Right hindlimb (tissue), 1 donor: Measurements from ENCODE around the gene DOCK3.
A peak's percentile ranks its signal among the peaks of the same experiment; 100 is the strongest.
"Not testable (repeated sequence)": the region's sequence is repeated elsewhere in the genome, so short reads cannot be mapped to it uniquely, and the experiment has no call there.

Source experiments
- DNase-seq: peaks from one replicate; pipeline ENCODE4 v3.0.0-alpha.2; 2018

Gene DOCK3

GRCh38 chr3:51340013-51340829 is 665.5 kb downstream of the DOCK3 start:
- DNase-seq = no peak

DNA sequence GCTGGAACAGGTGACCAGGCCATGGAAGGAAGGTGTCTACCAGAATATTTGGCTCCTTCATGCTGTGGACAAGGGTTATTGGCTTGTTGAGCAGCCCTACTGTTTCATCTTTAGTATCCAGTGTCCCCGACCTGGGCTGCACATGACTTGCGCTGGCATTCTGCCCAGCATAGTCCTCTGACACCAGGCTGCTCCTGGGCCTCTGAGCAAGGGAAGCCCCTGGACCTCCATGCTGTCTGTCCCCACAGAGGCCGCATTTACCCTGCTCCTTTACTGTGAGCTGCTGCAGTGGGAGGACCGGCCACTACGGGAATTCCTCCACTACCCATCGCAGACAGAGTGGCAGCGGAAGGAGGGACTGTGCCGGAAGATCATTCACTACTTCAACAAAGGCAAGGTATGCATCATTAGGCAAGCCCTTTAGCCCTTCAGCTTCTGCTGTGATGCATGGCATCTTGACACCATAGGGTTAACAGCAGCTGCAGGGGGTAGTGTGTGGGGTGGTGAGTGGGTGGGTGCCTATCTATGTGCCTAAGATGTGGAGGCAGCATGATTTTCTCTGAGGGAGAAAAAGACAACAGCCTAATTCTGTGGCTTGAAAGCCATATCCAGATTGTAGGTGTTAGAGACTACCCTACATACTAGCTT is 666.4 kb downstream of the DOCK3 start:
- DNase-seq = peak; percentile 27

GRCh38 chr3:51343918-51344687 is 669.4 kb downstream of the DOCK3 start:
- DNase-seq = no peak

GRCh38 chr3:51350751-51351150 is 676.0 kb downstream of the DOCK3 start:
- DNase-seq = no peak

DNA sequence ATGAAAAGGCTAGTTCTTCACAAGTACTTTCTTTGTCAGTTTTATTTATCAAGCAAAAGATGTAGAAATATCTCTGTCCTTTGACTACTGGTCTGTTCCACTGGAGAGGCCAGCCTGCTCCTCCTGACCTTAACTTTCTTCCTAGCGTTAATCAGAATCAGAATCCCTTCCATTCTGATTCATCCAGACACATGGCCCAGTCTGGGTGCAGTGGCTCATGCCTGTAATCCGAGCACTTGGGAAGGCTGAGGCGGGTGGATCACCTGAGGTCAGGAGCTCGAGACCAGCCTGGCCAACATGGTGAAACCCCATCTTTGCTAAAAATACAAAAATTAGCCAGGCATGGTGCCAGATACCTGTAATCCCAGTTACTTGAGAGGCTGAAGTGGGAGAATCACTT is 678.4 kb downstream of the DOCK3 start:
- no peak for DNase-seq

DNA sequence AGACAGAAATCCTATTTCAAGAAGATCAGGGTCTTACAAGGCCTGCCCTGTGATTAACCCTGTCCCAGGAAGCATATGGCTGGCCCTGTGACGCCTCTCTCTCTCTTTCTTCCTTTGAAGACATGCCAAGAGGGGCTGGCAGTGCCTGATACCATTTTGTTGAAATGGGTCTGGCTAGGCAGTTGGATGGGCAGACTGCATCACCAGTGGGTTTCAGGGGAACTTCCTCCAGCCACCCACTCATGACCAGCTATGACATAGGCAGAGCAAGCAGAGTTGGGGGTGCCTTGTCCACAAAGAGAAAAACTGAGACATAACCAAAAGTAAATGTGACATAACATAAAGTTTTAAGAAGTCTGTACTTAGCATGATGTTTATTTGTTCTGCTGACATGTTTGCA is 679.0 kb downstream of the DOCK3 start:
- DNase-seq = no peak

DNA sequence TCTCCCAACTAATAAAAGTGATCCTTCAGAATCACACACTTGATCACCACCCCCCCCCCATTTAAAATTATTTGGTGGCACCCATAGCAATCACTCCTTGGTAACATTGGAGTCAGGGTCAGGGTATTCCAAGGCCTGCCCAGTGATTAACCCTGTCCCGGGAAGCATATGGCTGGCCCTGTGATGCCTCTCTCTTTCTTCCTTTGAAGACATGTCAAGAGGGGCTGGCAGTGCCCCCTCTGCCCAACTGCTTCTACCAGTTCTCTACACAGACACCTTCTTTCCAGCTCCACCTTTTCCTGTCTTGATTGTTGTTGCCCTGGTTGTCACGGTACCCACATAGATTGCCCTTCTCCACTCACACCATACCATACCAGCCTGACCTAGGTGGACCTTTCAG is 679.4 kb downstream of the DOCK3 start:
- no peak for DNase-seq

GRCh38 chr3:51354731-51355615 is 680.2 kb downstream of the DOCK3 start:
- no peak for DNase-seq

GRCh38 chr3:51355891-51356578 is 681.3 kb downstream of the DOCK3 start:
- no peak for DNase-seq

GRCh38 chr3:51357856-51358255 is 683.1 kb downstream of the DOCK3 start:
- DNase-seq = no peak

GRCh38 chr3:51358981-51359380 is 684.3 kb downstream of the DOCK3 start:
- DNase-seq = no peak

- no peak for DNase-seq
Observed at GRCh38 chr3:51360806-51361205, 686.1 kb downstream of the DOCK3 start.

DNA sequence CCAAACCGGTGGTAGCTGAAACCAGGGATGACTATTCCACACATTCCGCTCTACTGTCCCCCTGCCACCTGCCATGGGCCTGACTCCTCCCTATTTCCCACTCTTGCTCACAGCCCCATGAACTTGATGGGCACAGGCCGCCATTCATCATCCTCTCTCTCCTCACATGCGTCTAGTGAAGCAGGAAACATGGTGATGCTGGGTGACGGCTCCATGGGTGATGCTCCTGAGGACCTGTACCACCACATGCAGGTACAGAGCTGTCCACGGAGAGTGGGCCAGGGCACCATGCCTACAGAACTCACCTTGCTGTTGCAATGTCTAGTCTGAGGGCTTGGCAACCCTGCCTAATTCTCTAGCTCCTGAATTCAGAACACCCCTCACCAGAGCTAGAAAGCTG is 687.0 kb downstream of the DOCK3 start:
- no peak for DNase-seq

DNA sequence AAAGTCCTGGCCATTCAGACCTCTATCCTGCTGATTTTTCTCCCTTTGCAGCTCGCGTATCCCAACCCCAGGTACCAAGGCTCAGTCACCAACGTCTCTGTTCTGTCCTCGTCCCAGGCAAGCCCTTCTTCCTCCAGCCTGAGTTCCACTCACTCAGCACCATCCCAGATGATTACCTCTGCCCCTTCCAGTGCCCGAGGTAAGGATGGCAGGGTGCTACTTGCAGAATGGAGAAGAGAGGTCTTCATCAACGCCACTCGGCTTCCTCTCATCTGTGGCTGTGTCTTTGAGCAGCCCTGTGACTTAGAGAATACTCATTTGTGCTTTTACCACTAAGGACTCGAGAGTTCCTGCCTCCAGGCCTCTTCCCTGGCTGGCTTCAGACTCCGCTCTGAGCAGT is 687.7 kb downstream of the DOCK3 start:
- no peak for DNase-seq

- DNase-seq = not testable (repeated sequence)
Observed at GRCh38 chr3:51368276-51368675, 693.5 kb downstream of the DOCK3 start.

- peak; percentile 57 for DNase-seq
Observed at GRCh38 chr3:51371943-51372557, 697.3 kb downstream of the DOCK3 start.

DNA sequence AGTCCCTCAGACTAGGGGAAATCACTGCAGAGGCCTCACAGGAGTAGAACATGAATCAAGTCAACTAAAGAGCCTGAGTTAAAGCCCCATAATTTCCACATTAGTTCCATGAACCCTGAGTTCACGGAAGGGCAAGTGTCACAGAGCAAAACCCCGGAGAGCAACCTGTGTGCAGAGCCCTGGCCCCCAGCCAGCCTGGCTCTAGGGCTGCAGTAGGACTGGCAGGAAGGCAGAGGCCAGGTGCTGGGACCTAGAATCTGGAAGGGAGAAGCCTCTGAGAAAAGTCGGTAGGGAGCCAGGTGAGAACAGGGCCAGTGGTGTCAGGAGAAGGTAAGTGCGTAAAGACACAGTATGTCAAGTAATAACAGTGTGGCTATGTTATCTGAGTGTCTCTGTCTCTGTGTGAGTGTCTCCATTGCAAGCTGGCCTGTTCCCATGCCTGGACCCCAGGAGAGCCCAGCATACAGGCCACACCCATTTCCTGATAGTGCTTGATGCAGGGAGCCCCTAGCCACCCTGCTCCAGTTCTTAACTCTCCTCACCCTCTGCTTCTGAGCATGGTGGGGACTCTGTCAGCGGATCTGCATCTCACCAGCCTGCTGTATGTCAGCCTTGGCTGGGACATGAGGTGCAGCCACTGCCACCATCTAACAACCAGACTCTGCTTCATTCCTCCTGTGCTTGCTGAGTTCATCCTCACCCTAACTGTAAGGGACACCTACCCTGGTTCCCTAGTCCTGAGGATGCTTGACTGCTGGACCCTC is 699.1 kb downstream of the DOCK3 start:
- DNase-seq = no peak

- DNase-seq = no peak
Observed at GRCh38 chr3:51374456-51374855, 699.7 kb downstream of the DOCK3 start.

DNA sequence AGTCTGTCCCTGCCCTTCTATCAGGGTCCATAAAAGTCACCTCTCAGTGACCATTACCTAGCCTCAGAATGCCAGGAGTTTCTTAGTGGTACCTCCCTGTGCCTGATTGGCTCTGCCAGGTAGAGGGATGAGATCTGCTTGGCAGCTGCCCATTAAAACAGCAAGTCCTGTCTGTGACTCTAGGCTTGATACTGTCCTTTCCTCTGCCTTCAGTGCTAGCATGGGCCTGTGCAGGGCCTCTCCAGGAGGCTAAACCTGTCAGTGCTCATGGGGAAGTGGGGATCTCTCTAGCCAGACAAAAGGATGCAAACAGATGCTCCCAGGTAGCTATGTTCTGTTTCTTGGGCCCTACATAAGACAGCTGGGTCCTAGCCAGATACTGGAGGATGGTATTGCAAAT is 700.4 kb downstream of the DOCK3 start:
- DNase-seq = no peak

GRCh38 chr3:51375571-51375970 is 700.8 kb downstream of the DOCK3 start:
- DNase-seq = no peak

- DNase-seq = no peak
Observed at GRCh38 chr3:51378065-51378464, 703.3 kb downstream of the DOCK3 start.
